HEK293 (cell line): ENCODE measurements around the gene RDM1.
A peak's percentile ranks its signal among the peaks of the same experiment; 100 is the strongest.

Experiments
- CTCF ChIA-PET: fragments of 350-600 bp; formaldehyde crosslinking; extraction: SDS; loops from one replicate; lab custom pipeline; 2021; ENCODE audit warnings: antibody characterized with exemption; lab: Yijun Ruan, JAX
- POLR2A ChIA-PET: fragments of 300-600 bp; formaldehyde crosslinking; extraction: SDS; loops from one replicate; lab custom pipeline; 2020; ENCODE audit warnings: antibody characterized with exemption, inconsistent platforms; lab: Yijun Ruan, JAX
- H3K27ac ChIP-seq: fragments of 200-500 bp; sonication (Bioruptor generic); 2 replicates; pipeline ENCODE4 v1.5.1; 2014; ENCODE audit warnings: low read depth, low read length, control low read depth, inconsistent platforms; ENCODE audit errors: extremely low read depth
- H3K36me3 ChIP-seq, 2 experiments: fragments of 200-500 bp in 1 of 2; sonication (Bioruptor generic) in 1 of 2; 1 replicate in 1 of 2; 2 replicates in 1 of 2; pipeline ENCODE4 v1.5.1; 2014 to 2017; ENCODE audit warnings: inconsistent platforms in 2 of 2, low read length in 2 of 2; ENCODE audit not compliant: control insufficient read depth in 2 of 2, insufficient read depth in 1 of 2
- H3K4me1 ChIP-seq: fragments of 200-500 bp; sonication (Bioruptor generic); 2 replicates; pipeline ENCODE4 v1.5.1; 2014; ENCODE audit warnings: mild to moderate bottlenecking, low read length, inconsistent platforms; ENCODE audit not compliant: control insufficient read depth, insufficient read depth
- H3K4me3 ChIP-seq: 2 replicates; pipeline ENCODE4 v1.5.1; 2011; ENCODE audit warnings: low read depth, mild to moderate bottlenecking, control low read depth, low read length, moderate library complexity
- H3K9me3 ChIP-seq: fragments of 200-500 bp; sonication (Bioruptor generic); 2 replicates; pipeline ENCODE4 v1.5.1; 2014; ENCODE audit warnings: low read depth, low read length, inconsistent platforms; ENCODE audit not compliant: control insufficient read depth, insufficient read depth
- HOXA7 ChIP-seq: sonication (generic); formaldehyde crosslinking; IDR thresholded peaks from 2 replicates; pipeline ENCODE4 v1.8.1; 2022; ENCODE audit warnings: missing genetic modification reagents, borderline replicate concordance
- IKZF3 ChIP-seq: fragments of 450-650 bp; IDR thresholded peaks from 2 replicates; pipeline ENCODE4 v1.5.0; 2018; ENCODE audit warnings: missing biosample characterization, mild to moderate bottlenecking, missing genetic modification characterization, moderate library complexity
- SETDB1 ChIP-seq: IDR thresholded peaks from one replicate; pipeline ENCODE4 v1.6.1; 2017; ENCODE audit warnings: mild to moderate bottlenecking, low read length, moderate library complexity, mixed read lengths; ENCODE audit not compliant: insufficient read length
- ZNF10 ChIP-seq: fragments of 450-650 bp; formaldehyde crosslinking; IDR thresholded peaks from 2 replicates; pipeline ENCODE4 v1.5.1; 2017; ENCODE audit warnings: missing biosample characterization, missing genetic modification characterization
- ZNF121 ChIP-seq: fragments of 450-650 bp; formaldehyde crosslinking; IDR thresholded peaks from 2 replicates; pipeline ENCODE4 v1.5.1; 2016; ENCODE audit warnings: missing biosample characterization, missing genetic modification characterization
- ZNF211 ChIP-seq: fragments of 450-650 bp; formaldehyde crosslinking; IDR thresholded peaks from 2 replicates; pipeline ENCODE4 v1.5.1; 2016; ENCODE audit warnings: low read depth, missing biosample characterization, missing genetic modification characterization
- ZNF24 ChIP-seq: fragments of 450-650 bp; formaldehyde crosslinking; IDR thresholded peaks from 2 replicates; pipeline ENCODE4 v1.5.1; 2016; ENCODE audit warnings: missing biosample characterization, missing genetic modification characterization
- ZNF335 ChIP-seq: fragments of 450-650 bp; formaldehyde crosslinking; conservative IDR thresholded peaks from 2 replicates; pipeline ENCODE4 v1.5.1; 2016; ENCODE audit warnings: missing biosample characterization, missing genetic modification characterization
- ZNF560 ChIP-seq: fragments of 450-650 bp; formaldehyde crosslinking; IDR thresholded peaks from 2 replicates; pipeline ENCODE4 v1.5.1; 2017; ENCODE audit warnings: missing biosample characterization, missing genetic modification characterization, borderline replicate concordance
- ZNF621 ChIP-seq: fragments of 450-650 bp; formaldehyde crosslinking; IDR thresholded peaks from 2 replicates; pipeline ENCODE4 v1.5.1; 2017; ENCODE audit warnings: missing biosample characterization, missing genetic modification characterization
- ZSCAN30 ChIP-seq: fragments of 450-650 bp; IDR thresholded peaks from 2 replicates; pipeline ENCODE4 v1.5.1; 2018; ENCODE audit warnings: missing biosample characterization, mild to moderate bottlenecking, missing genetic modification characterization, moderate library complexity
- TF ChIP-seq, protein P1 (sequence below): fragments of 450-650 bp; formaldehyde crosslinking; IDR thresholded peaks from 2 replicates; pipeline ENCODE4 v1.5.1; 2016; ENCODE audit warnings: missing biosample characterization, missing genetic modification characterization
- TF ChIP-seq, protein P2 (sequence below): fragments of 450-650 bp; formaldehyde crosslinking; IDR thresholded peaks from 2 replicates; pipeline ENCODE4 v1.5.1; 2016; ENCODE audit warnings: missing biosample characterization, missing genetic modification characterization
- TF ChIP-seq, protein P3 (sequence below): fragments of 450-650 bp; formaldehyde crosslinking; IDR thresholded peaks from 2 replicates; pipeline ENCODE4 v1.5.1; 2016; ENCODE audit warnings: missing biosample characterization, missing genetic modification characterization, low read depth
- TF ChIP-seq, protein P4 (sequence below): fragments of 450-650 bp; IDR thresholded peaks from 2 replicates; pipeline ENCODE4 v1.5.1; 2018; ENCODE audit warnings: missing biosample characterization, mild to moderate bottlenecking, missing genetic modification characterization

Gene RDM1

DNA sequence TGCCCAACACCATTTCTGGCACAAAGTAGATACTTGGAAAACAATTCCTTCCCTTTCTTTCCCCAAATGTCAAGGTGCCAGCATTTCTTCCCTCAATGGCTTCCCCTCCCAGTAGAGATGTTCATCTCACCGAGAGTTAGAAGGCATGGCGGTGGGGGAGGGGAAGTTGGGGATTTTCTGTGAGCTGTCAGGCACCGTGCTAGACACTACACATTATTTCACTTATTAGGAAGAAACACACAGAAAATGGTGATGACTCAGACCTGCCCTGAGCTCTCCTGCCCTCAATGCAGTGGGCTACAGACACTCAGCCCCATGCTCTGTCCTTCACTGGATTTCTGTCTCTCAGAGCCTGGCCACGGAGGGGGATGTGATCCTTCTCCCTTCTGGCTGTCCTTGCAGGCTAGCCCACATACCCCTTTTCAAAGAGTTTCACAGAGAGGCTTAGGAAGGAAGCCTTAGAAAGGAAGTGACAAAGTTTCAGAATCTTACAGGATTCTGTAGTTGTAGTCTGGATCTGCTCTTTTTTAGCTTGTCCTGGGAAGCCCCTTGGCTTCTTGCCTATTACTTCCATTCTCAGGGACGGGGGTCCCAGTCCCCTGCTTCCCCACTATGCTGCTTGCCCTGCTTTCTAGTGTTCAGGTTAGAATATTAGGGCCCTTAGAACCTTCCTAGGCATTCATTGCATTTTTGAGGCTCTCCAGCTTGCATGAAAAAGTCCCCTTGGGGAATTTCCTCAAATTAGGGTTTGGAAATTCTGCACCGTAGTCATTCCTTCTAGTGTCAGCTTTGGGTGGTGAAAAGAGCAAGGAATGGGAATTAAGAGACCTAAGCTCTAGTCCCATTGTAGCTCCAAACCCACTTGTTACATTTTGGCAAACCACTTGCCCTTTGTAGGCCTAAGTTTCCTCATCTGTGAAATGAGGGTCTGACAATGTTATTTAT is 38.2 kb downstream of the RDM1 start:
- Histone ChIP-seq H3K4me1 (peaks cover 13% of the 10 kb centered on the region), H3K4me3 (no peak overlapping the region), H3K9me3 (no peaks in the 10 kb centered on the region), H3K36me3 (no peaks in the 10 kb centered on the region), H3K27ac (no peak overlapping the region)
- CTCF ChIA-PET, result interaction anchor here (0.5 to 1.2 kb wide), 5 partner anchors 29 to 279 kb away, joined by 3 to 5 read pairs (median 3); no protein-coding TSS in a partner anchor
- TF ChIP-seq ZNF24 (tag by site-specific recombination) (no peak), ZNF335 (tag by site-specific recombination) (peak; percentile 63)
- TF ChIP-seq, all 188 proteins: peak for 1
- POLR2A ChIA-PET, result interaction anchor here (0.6 kb wide), 1 partner anchor 10 kb away, joined by 3 read pairs; no protein-coding TSS in a partner anchor

DNA sequence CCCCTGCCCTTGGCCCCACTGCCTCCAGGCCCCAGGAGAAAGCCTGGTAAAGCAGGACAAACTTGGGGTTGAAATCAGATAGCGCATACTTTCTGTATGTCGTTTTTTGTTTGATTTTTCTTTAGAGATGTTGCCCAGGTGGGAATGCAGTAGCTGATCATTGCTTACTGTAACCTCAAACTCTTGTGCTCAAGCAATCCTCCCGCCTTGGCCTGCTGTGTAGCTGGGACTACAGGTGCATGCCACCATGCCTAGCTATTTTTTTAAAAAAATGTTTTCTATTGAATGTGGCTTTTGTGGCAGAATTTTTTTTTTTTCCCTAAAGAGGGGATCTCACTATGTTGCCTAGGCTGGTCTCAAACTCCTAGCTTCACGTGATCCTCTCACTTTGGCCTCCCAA is 39.3 kb downstream of the RDM1 start:
- CTCF ChIA-PET, result interaction anchor here (0.7 to 1.4 kb wide), 4 partner anchors 37 to 712 kb away, joined by 3 to 6 read pairs (median 4); no protein-coding TSS in a partner anchor
- Histone ChIP-seq H3K9me3 (no peaks in the 10 kb centered on the region), H3K27ac (no peak overlapping the region), H3K4me3 (no peak overlapping the region), H3K4me1 (peaks cover 13% of the 10 kb centered on the region), H3K36me3 (no peaks in the 10 kb centered on the region)
- TF ChIP-seq ZSCAN30, result no peak
- TF ChIP-seq, protein P1, sequence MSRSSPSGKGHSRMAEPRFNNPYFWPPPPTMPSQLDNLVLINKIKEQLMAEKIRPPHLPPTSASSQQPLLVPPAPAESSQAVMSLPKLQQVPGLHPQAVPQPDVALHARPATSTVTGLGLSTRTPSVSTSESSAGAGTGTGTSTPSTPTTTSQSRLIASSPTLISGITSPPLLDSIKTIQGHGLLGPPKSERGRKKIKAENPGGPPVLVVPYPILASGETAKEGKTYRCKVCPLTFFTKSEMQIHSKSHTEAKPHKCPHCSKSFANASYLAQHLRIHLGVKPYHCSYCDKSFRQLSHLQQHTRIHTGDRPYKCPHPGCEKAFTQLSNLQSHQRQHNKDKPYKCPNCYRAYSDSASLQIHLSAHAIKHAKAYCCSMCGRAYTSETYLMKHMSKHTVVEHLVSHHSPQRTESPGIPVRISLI (tag by site-specific recombination), result 0 out of 2 replicates have a peak, but pooled peaks have one; percentile 51
- POLR2A ChIA-PET, result no interaction called here

DNA sequence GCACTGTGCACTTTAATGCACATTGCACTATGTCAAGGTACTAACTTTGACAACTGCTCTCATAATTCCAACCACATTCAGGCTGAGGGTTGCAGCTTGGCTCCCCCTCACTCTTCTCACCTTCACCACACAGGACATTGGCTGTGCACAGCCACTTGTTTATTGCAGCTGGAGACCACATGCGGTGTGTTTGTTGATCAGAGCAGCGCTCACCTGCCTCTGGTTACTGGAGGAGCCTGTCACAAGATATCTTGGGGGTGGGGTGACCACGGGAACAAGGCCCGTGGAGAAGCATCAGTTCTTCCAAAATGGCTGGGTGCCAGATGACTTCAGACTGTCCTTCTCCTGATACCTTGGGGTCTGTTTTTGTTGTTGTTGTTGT is 39.8 kb downstream of the RDM1 start:
- peak; percentile 62 for TF ChIP-seq ZNF10 (tag by site-specific recombination)
- no peak for TF ChIP-seq ZNF560 (tag by site-specific recombination)
- 0 out of 2 replicates have a peak, but pooled peaks have one; percentile 37 for TF ChIP-seq ZNF24 (tag by site-specific recombination)
- TF ChIP-seq, protein P1 (tag by site-specific recombination), result no peak
- no peak for TF ChIP-seq ZNF621
- POLR2A ChIA-PET, result no interaction called here

DNA sequence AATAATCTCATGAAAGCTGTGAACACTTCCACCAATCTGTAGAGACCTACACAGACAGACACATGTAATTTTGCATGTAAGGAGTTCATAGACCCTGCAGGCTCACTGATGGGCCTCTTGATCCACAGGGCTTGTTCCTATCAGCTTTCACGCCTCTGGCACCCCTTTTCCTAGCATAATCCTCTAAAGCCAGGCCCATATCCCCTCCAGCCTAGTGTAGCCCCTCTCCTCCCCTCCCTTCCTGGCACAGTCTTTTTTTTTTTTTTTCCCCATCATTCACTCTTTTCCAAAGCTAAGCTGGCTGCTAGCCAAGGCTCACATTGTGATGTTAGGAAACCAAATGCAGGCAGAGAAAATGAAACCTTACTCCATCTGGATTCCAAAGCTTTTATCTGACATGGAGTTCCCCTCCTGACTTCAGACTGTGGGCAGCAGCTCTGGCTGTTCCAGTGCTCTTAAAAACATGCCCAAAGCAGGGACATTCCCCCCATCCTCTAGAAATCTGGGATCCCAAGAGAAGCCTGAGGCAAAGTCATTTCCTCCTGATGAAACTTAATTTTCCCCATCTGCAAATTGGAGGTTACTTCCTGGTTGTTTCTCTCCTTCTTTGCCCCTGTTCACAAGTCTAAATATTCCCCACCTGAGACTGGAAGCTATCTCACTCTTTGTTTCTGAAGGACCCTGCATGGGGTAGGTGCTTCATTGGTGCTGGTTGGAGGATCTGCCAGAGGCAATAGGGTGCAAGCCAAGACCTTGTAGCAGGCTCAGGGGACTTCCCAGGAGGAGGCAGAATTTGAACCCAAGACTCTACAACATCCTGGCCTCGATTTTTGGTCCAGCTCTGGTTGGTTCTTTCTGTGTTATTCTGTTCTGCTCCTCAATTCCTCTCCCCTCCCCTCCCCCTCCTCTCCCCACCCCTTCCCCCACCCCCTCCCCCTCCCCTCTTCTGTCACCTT is 40.5 kb downstream of the RDM1 start:
- Histone ChIP-seq H3K36me3 (no peaks in the 10 kb centered on the region), H3K9me3 (no peaks in the 10 kb centered on the region), H3K4me1 (peaks cover 13% of the 10 kb centered on the region), H3K4me3 (no peak overlapping the region), H3K27ac (peak overlapping the region; percentile 46; the same call in 1 of the 2 replicates)
- POLR2A ChIA-PET, result interaction anchor here (1.1 kb wide), 1 partner anchor 81 kb away, joined by 3 read pairs; the partner anchor contains the start of gene TAF15
- CTCF ChIA-PET, result interaction anchor here (0.9 to 1.4 kb wide), 4 partner anchors 14 to 260 kb away, joined by 3 to 4 read pairs (median 3); no protein-coding TSS in a partner anchor
- TF ChIP-seq, protein P2, sequence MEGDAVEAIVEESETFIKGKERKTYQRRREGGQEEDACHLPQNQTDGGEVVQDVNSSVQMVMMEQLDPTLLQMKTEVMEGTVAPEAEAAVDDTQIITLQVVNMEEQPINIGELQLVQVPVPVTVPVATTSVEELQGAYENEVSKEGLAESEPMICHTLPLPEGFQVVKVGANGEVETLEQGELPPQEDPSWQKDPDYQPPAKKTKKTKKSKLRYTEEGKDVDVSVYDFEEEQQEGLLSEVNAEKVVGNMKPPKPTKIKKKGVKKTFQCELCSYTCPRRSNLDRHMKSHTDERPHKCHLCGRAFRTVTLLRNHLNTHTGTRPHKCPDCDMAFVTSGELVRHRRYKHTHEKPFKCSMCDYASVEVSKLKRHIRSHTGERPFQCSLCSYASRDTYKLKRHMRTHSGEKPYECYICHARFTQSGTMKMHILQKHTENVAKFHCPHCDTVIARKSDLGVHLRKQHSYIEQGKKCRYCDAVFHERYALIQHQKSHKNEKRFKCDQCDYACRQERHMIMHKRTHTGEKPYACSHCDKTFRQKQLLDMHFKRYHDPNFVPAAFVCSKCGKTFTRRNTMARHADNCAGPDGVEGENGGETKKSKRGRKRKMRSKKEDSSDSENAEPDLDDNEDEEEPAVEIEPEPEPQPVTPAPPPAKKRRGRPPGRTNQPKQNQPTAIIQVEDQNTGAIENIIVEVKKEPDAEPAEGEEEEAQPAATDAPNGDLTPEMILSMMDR (tag by site-specific recombination), result no peak
- no peak for TF ChIP-seq IKZF3 (tag by site-specific recombination)
- no peak for TF ChIP-seq ZNF211 (tag by site-specific recombination)
- TF ChIP-seq, protein P3, sequence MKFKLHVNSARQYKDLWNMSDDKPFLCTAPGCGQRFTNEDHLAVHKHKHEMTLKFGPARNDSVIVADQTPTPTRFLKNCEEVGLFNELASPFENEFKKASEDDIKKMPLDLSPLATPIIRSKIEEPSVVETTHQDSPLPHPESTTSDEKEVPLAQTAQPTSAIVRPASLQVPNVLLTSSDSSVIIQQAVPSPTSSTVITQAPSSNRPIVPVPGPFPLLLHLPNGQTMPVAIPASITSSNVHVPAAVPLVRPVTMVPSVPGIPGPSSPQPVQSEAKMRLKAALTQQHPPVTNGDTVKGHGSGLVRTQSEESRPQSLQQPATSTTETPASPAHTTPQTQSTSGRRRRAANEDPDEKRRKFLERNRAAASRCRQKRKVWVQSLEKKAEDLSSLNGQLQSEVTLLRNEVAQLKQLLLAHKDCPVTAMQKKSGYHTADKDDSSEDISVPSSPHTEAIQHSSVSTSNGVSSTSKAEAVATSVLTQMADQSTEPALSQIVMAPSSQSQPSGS (tag by site-specific recombination), result no peak
- no peak for TF ChIP-seq HOXA7 (CRISPR knock-in tag)
- TF ChIP-seq ZNF121 (tag by site-specific recombination), result no peak
- no peak for TF ChIP-seq SETDB1
- TF ChIP-seq, protein P4, sequence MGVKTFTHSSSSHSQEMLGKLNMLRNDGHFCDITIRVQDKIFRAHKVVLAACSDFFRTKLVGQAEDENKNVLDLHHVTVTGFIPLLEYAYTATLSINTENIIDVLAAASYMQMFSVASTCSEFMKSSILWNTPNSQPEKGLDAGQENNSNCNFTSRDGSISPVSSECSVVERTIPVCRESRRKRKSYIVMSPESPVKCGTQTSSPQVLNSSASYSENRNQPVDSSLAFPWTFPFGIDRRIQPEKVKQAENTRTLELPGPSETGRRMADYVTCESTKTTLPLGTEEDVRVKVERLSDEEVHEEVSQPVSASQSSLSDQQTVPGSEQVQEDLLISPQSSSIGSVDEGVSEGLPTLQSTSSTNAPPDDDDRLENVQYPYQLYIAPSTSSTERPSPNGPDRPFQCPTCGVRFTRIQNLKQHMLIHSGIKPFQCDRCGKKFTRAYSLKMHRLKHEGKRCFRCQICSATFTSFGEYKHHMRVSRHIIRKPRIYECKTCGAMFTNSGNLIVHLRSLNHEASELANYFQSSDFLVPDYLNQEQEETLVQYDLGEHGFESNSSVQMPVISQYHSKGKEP (tag by site-specific recombination), result no peak

More for the DNA sequence above, 39.8 kb downstream of the RDM1 start:
- H3K4me3 ChIP-seq, result no peak overlapping the region
- H3K9me3 ChIP-seq, result no peaks in the 10 kb centered on the region
- no peak overlapping the region for H3K27ac ChIP-seq
- no peaks in the 10 kb centered on the region for H3K36me3 ChIP-seq
- peaks cover 13% of the 10 kb centered on the region for H3K4me1 ChIP-seq
- CTCF ChIA-PET, result interaction anchor here (0.7 to 1.4 kb wide), 2 partner anchors 41 to 713 kb away, joined by 4 read pairs; no protein-coding TSS in a partner anchor
